B cell (primary cell): Measurements from ENCODE around the gene OR10G7.

Source experiments
- EZH2 ChIP-seq: IDR thresholded peaks from 2 replicates; pipeline ENCODE4 v1.6.1; 2012; ENCODE audit warnings: borderline replicate concordance, low read depth, mild to moderate bottlenecking, moderate library complexity, low read length; ENCODE audit not compliant: insufficient read depth, poor library complexity, severe bottlenecking
- TF ChIP-seq, protein P1 (sequence below): fragments of 200-600 bp; IDR thresholded peaks from one replicate; pipeline ENCODE4 v1.8.0; 2022; ENCODE audit warnings: antibody characterized with exemption, mild to moderate bottlenecking

- TF ChIP-seq, protein P1, sequence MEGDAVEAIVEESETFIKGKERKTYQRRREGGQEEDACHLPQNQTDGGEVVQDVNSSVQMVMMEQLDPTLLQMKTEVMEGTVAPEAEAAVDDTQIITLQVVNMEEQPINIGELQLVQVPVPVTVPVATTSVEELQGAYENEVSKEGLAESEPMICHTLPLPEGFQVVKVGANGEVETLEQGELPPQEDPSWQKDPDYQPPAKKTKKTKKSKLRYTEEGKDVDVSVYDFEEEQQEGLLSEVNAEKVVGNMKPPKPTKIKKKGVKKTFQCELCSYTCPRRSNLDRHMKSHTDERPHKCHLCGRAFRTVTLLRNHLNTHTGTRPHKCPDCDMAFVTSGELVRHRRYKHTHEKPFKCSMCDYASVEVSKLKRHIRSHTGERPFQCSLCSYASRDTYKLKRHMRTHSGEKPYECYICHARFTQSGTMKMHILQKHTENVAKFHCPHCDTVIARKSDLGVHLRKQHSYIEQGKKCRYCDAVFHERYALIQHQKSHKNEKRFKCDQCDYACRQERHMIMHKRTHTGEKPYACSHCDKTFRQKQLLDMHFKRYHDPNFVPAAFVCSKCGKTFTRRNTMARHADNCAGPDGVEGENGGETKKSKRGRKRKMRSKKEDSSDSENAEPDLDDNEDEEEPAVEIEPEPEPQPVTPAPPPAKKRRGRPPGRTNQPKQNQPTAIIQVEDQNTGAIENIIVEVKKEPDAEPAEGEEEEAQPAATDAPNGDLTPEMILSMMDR = no peak
- TF ChIP-seq EZH2 = no peak
Observed at GRCh38 chr11:124075492-124075840, 34.3 kb upstream of the OR10G7 start.
